Tibial nerve (tissue), 4 donors: ENCODE measurements around the gene RBM8A.

Source experiments
- CTCF ChIP-seq, 5 experiments: fragments of 200-600 bp in 3 of 5; fragments of 450-650 bp in 2 of 5; sonication (generic) in 3 of 5; IDR thresholded peaks; one replicate each; pipeline ENCODE4 v1.5.1; 2016 to 2019; ENCODE audit warnings: antibody characterized with exemption in 5 of 5, mild to moderate bottlenecking in 3 of 5, moderate library complexity in 2 of 5
- EP300 ChIP-seq, 2 donors: sonication (generic); formaldehyde crosslinking; IDR thresholded peaks; one replicate each; pipeline ENCODE4 v1.6.1; 2017; ENCODE audit warnings: antibody characterized with exemption in 2 of 2, mild to moderate bottlenecking in 1 of 2

GRCh38 chr1:145962157-145963102 lies 35.1 kb upstream of the RBM8A start:
- TF ChIP-seq EP300 (IDR thresholded peaks at IDR 0.05), result no peak
- no peak for TF ChIP-seq CTCF (IDR thresholded peaks at IDR 0.05)
